Duodenal mucosa (tissue), 2 donors: ENCODE results near the gene GARNL3.

ENCODE experiments used
- H3K27ac ChIP-seq: one replicate; pipeline ENCODE4 v1.7.0; 2013; ENCODE audit warnings: low read depth, low read length
- H3K27me3 ChIP-seq, 2 donors: one replicate each; pipeline ENCODE4 v1.7.0; 2013; ENCODE audit warnings: low read length in 2 of 2, control low read depth in 1 of 2; ENCODE audit not compliant: insufficient read depth in 2 of 2, control insufficient read depth in 1 of 2
- H3K36me3 ChIP-seq, 2 donors: one replicate each; pipeline ENCODE4 v1.7.0; 2013; ENCODE audit warnings: low read length in 2 of 2, control low read depth in 1 of 2; ENCODE audit not compliant: insufficient read depth in 2 of 2, control insufficient read depth in 1 of 2
- H3K4me1 ChIP-seq, 2 donors: one replicate each; pipeline ENCODE4 v1.7.0; 2013; ENCODE audit warnings: low read length in 2 of 2, control low read depth in 1 of 2; ENCODE audit not compliant: insufficient read depth in 2 of 2, control insufficient read depth in 1 of 2
- H3K4me3 ChIP-seq, 2 donors: one replicate each; pipeline ENCODE4 v1.7.0; 2013; ENCODE audit warnings: low read length in 2 of 2, low read depth in 1 of 2
- H3K9ac ChIP-seq, 2 donors: one replicate each; pipeline ENCODE4 v1.7.0; 2013; ENCODE audit warnings: low read length in 2 of 2, low read depth in 1 of 2
- H3K9me3 ChIP-seq, 2 donors: one replicate each; pipeline ENCODE4 v1.7.0; 2013; ENCODE audit warnings: low read length in 2 of 2, control low read depth in 1 of 2; ENCODE audit not compliant: control insufficient read depth in 1 of 2

Gene GARNL3

GRCh38 chr9:127307802-127308201, 43.2 kb downstream of the GARNL3 start:
- Histone ChIP-seq H3K4me3 (no peak overlapping the region), H3K27ac (no peak overlapping the region), H3K27me3 (no peaks in the 10 kb centered on the region), H3K4me1 (peaks cover 7 to 10% of the 10 kb centered on the region in 2 donors), H3K9me3 (no peaks in the 10 kb centered on the region), H3K36me3 (no peaks in the 10 kb centered on the region), H3K9ac (no peak overlapping the region)

GRCh38 chr9:127308652-127309434, 44.3 kb downstream of the GARNL3 start:
- Histone ChIP-seq H3K4me3 (no peak overlapping the region), H3K27ac (no peak overlapping the region), H3K9ac (no peak overlapping the region), H3K36me3 (no peaks in the 10 kb centered on the region), H3K4me1 (peaks cover 7 to 10% of the 10 kb centered on the region in 2 donors), H3K27me3 (no peaks in the 10 kb centered on the region), H3K9me3 (no peaks in the 10 kb centered on the region)

- Histone ChIP-seq H3K9ac (no peak overlapping the region), H3K27ac (no peak overlapping the region), H3K36me3 (no peaks in the 10 kb centered on the region), H3K27me3 (no peaks in the 10 kb centered on the region), H3K9me3 (no peaks in the 10 kb centered on the region), H3K4me1 (peaks cover 7 to 10% of the 10 kb centered on the region in 2 donors), H3K4me3 (no peak overlapping the region)
Measured at GRCh38 chr9:127309715-127310114, 45.1 kb downstream of the GARNL3 start.

GRCh38 chr9:127311239-127311741, 46.7 kb downstream of the GARNL3 start:
- no peaks in the 10 kb centered on the region for H3K9me3 ChIP-seq
- no peak overlapping the region for H3K4me3 ChIP-seq
- H3K27me3 ChIP-seq, result no peaks in the 10 kb centered on the region
- H3K36me3 ChIP-seq, result no peaks in the 10 kb centered on the region
- H3K9ac ChIP-seq, result no peak overlapping the region
- no peak overlapping the region for H3K27ac ChIP-seq
- H3K4me1 ChIP-seq, result peaks cover 7 to 10% of the 10 kb centered on the region in 2 donors

- H3K4me3 ChIP-seq, result no peak overlapping the region
- H3K9me3 ChIP-seq, result no peaks in the 10 kb centered on the region
- H3K27ac ChIP-seq, result no peak overlapping the region
- H3K36me3 ChIP-seq, result no peaks in the 10 kb centered on the region
- no peaks in the 10 kb centered on the region for H3K27me3 ChIP-seq
- no peak overlapping the region for H3K9ac ChIP-seq
- peaks cover 7 to 10% of the 10 kb centered on the region in 2 donors for H3K4me1 ChIP-seq
Measured at GRCh38 chr9:127313042-127313560, 48.5 kb downstream of the GARNL3 start.

GRCh38 chr9:127314911-127315310, 50.3 kb downstream of the GARNL3 start:
- H3K36me3 ChIP-seq, result no peaks in the 10 kb centered on the region
- peaks cover 7 to 10% of the 10 kb centered on the region in 2 donors for H3K4me1 ChIP-seq
- H3K9ac ChIP-seq, result no peak overlapping the region
- no peak overlapping the region for H3K4me3 ChIP-seq
- no peak overlapping the region for H3K27ac ChIP-seq
- no peaks in the 10 kb centered on the region for H3K9me3 ChIP-seq
- H3K27me3 ChIP-seq, result no peaks in the 10 kb centered on the region

GRCh38 chr9:127316586-127317323, 52.2 kb downstream of the GARNL3 start:
- H3K27me3 ChIP-seq, result no peaks in the 10 kb centered on the region
- no peak overlapping the region for H3K27ac ChIP-seq
- no peaks in the 10 kb centered on the region for H3K36me3 ChIP-seq
- H3K4me1 ChIP-seq, result peaks cover 0 to 3% of the 10 kb centered on the region in 2 donors
- no peak overlapping the region for H3K4me3 ChIP-seq
- no peak overlapping the region for H3K9ac ChIP-seq
- H3K9me3 ChIP-seq, result no peaks in the 10 kb centered on the region

- Histone ChIP-seq H3K27ac (no peak overlapping the region), H3K36me3 (no peaks in the 10 kb centered on the region)
Measured at GRCh38 chr9:127318651-127319167, 54.1 kb downstream of the GARNL3 start.

GRCh38 chr9:127319366-127320114, 55.0 kb downstream of the GARNL3 start:
- Histone ChIP-seq H3K4me1 (no peaks in the 10 kb centered on the region), H3K9ac (no peak overlapping the region), H3K4me3 (no peak overlapping the region), H3K27me3 (no peaks in the 10 kb centered on the region), H3K27ac (no peak overlapping the region), H3K36me3 (no peaks in the 10 kb centered on the region), H3K9me3 (no peaks in the 10 kb centered on the region)

More at GRCh38 chr9:127318651-127319167, 54.1 kb downstream of the GARNL3 start:
- Histone ChIP-seq H3K9me3 (no peaks in the 10 kb centered on the region), H3K4me1 (no peaks in the 10 kb centered on the region), H3K27me3 (no peaks in the 10 kb centered on the region), H3K9ac (no peak overlapping the region), H3K4me3 (no peak overlapping the region)
